NCI-H146 (cell line): ENCODE results near the gene ZNF814.
"Not testable (repeated sequence)": the region's sequence is repeated elsewhere in the genome, so short reads cannot be mapped to it uniquely, and the experiment has no call there.

Experiments used
- DNase-seq: peaks from one replicate; lab custom pipeline; 2025; lab: John Stamatoyannopoulos, UW

ZNF814 gene

GRCh38 chr19:57862351-57862750, 26.5 kb downstream of the ZNF814 start:
- not testable (repeated sequence) for DNase-seq

- DNase-seq, result not testable (repeated sequence)
These were observed 34.7 kb downstream of the ZNF814 start for GRCh38 chr19:57854117-57854516.

DNA sequence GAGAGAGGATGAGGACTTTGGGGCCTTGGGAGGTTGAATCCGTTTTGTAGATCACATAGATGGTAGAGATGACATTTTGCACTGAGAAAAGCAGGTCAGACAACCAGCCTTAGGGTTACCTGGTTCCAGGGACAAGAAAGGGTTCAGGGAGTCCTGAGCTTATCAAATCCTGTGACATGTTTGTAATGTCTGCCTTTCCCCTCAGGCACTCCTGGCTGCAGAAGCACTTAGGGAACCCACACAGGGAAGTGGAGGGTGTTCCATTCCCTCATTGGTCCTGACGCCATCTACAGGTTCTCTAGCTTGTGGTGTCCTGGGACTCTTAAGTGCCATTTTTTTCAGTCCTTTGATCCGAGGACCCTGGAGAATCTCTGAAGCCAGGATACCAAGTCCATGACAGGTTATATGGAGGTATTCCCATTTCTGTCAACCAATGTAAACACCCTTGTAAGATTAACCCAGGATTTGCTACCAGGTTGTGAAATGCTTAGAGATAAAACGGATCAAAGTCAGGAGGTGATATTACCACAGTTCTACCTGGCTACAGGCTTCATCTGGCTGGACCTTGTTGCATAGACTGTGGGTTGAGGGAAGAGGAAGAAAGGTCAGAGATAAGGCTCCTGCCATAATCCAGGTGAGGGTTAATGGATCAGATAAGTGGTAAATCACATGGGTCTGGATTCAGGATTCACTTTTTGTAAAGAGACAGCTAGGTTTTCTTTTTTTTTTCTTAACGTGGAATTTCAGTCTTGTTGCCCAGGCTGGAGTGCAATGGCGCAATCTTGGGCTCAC, 36.8 kb downstream of the ZNF814 start:
- not testable (repeated sequence) for DNase-seq

DNA sequence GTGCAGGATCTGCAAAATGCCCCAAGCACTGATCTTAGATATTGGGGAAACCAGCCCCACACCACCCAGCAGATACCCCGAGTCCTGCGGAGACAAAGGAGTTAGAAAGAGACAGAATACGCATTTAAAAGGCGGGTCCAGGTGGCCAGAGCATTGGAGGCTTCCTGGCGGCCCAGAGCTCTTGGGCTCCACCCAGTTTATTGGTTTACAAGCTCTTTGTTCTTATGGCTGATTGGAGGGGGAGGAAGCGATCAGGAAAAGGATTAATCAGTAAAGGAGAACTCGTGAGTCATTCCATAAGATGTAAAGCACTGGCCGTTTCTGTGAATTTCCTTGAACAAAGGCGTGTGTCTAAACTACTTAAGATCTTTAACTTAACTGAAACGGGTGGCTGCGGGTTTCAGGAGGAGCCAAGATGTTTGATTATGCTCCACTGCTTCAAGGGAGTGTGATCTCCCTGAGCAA, 38.3 kb downstream of the ZNF814 start:
- DNase-seq, result peak; percentile 66

- DNase-seq, result peak; percentile 89
These were observed 39.0 kb downstream of the ZNF814 start, which contains the start of gene ZNF587 for GRCh38 chr19:57849666-57850473. TSS of gene ZNF587 (plus strand) at chr19:57849859. CDS start at chr19:57850039, 180 bp downstream.

- DNase-seq, result not testable (repeated sequence)
These were observed 39.6 kb downstream of the ZNF814 start for GRCh38 chr19:57849162-57849665.

- DNase-seq, result not testable (repeated sequence)
These were observed 41.7 kb downstream of the ZNF814 start for GRCh38 chr19:57847164-57847563.

DNA sequence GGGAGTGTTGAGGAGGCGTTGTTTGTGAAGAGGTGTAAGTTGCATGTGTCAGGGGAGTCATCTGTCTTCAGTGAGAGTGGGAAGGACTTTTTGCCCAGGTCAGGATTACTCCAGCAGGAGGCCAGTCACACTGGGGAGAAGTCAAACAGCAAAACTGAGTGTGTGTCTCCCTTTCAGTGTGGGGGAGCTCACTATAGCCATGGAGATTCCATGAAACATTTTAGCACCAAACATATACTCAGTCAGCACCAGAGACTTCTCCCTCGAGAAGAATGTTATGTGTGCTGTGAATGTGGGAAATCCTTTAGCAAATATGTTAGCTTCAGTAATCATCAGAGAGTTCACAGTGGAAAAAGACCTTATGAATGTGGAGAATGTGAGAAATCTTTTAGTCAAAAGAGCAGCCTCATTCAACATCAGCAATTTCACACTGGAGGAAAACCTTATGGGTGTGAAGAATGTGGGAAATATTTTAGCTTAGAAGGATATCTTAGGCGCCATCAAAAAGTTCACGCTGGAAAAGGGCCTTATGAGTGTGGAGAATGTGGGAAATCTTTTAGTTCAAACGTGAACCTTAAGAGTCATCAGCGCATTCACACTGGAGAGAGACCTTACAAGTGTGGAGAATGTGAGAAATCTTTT, 47.6 kb downstream of the ZNF814 start:
- DNase-seq, result no peak

DNA sequence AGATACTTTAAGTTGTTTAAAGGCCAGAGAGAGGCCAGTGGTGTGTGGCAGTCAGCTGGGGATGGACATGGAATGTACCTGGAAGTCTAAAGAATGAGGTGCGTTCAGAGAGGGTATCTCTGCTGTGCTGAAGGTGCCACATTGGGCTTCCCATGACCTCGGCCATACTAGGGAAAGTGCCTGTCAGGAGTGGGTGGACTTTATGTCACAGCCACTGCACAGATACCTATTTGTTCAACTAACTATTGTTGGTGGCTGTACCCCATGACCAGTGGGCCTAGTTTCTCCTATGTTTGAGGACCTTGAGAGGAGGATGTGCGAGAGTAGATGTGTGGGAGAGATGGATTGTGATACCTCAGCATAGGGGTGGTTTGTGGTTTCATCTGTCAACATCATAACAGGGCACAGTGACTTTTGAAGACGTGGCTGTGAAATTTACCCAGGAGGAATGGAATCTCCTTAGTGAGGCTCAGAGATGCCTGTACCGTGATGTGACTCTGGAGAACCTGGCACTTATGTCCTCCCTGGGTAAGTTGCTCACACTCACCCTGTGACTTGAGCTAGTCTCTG, 50.1 kb downstream of the ZNF814 start:
- not testable (repeated sequence) for DNase-seq

- DNase-seq, result not testable (repeated sequence)
These were observed 51.8 kb downstream of the ZNF814 start for GRCh38 chr19:57836991-57837390.

- DNase-seq, result no peak
These were observed 58.7 kb downstream of the ZNF814 start, which contains the start of gene ZNF587B for GRCh38 chr19:57830071-57830602. TSS of gene ZNF587B (plus strand) at chr19:57830299. CDS start at chr19:57830529, 230 bp downstream.

DNA sequence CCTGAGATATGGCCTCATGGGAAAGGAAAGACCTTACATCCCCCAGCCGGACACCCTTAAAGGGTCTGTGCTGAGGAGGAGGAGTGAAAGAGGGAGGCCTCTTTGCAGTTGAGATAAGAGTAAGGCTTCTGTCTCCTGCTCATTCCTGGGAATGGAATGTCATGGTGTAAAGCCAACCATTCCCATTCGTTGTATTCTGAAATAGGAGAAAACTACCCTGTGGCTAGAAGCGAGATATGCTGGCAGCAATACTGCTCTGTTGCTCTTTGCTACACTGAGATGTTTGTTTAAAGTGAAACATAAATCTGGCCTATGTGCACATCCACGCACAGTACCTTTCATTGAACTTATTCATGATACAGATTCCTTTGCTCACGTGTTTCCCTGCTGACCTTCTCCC, 59.5 kb downstream of the ZNF814 start:
- DNase-seq, result no peak

- no peak for DNase-seq
These were observed 63.3 kb downstream of the ZNF814 start for GRCh38 chr19:57825511-57825910.

DNA sequence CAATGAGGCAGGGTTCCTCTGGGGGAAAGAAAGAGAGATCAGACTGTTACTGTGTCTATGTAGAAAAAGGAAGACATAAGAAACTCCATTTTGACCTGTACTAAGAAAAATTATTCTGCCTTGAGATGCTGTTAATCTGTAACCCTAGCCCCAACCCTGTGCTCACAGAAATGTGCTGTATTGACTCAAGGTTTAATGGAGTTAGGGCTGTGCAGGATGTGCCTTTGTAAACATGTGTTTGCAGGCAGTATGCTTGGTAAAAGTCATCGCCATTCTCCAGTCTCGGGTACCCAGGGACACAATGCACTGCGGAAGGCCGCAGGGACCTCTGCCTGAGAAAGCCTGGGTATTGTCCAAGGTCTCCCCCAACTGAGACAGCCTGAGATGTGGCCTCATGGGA, 65.2 kb downstream of the ZNF814 start:
- not testable (repeated sequence) for DNase-seq

DNA sequence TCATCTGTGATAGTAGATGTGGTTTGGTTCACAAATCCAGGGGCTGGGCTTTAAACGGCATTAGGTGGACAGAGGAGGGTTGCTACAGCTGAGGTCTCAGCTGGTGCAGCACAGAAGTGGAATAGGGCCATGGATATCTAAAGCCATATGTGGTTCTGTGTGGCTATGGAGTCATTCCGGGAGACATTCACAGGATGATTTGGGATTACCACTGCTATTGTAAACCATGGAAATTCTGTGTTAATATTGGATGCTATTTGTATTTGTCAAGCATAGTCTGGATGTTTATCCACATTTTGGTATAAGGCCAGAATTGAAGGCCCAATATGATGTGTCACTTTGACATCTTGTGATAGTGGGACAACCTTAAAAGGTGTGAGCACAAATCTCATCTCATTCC, 65.7 kb downstream of the ZNF814 start:
- not testable (repeated sequence) for DNase-seq

DNA sequence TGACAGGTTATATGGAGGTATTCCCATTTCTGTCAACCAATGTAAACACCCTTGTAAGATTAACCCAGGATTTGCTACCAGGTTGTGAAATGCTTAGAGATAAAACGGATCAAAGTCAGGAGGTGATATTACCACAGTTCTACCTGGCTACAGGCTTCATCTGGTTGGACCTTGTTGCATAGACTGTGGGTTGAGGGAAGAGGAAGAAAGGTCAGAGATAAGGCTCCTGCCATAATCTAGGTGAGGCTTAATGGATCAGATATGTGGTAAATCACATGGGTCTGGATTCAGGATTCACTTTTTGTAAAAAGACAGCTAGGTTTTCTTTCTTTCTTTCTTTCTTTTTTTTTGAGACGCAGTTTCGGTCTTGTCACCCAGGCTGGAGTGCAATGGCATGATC, 67.3 kb downstream of the ZNF814 start:
- DNase-seq, result not testable (repeated sequence)

- DNase-seq, result not testable (repeated sequence)
These were observed 67.7 kb downstream of the ZNF814 start for GRCh38 chr19:57821095-57821494.

DNA sequence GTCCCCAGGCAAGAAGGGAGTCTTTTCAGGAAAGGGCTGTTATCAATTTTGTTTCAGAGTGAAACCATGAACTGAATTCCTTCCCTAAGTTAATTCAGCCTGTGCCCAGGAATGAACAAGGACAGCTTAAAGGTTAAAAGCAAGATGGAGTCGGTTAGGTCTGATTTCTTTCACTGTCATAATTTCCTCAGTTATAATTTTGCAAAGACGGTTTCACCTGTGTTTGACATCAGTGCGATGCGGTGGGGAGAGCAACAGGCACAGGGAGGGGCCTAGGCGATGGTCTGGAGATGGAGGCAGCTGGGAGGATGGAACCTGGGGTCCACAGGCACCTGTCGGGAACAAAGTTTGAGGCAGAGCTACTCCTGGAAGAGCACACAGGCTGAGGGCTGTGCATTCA, 68.2 kb downstream of the ZNF814 start:
- no peak for DNase-seq

DNA sequence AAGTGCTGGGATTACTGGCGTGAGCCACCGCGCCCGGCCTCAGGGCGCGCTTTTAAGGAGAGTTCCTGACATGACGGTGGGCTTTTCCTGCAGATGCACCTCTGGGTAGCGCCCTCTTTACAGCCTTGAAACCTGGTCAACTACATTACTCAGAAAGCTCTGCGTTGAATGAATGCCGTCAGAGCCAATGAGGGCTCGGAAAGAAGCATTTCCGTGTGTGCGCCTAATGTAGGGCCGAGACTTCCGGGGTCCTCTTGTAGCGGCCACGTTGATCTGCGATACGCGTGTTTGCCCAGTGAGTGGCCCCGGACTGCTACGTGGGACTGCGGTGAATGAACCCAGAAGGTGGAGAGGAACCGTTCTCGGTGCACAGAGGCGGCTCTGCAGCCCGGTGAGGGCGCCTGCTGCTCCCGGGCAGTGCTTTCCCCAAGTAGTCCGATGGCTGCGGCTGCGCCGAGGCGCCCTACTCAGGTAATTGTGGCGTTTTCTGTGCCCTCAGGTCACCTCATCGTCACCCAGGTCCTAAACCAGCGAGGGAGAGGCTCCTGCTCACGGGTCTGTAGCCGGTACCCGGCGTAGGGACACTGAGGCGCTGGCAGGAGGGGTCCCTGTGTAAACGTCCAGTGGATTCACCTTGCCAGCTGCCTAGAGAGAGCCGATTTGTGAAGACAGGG, 69.2 kb downstream of the ZNF814 start:
- peak; percentile 97 for DNase-seq

- DNase-seq, result no peak
These were observed 70.5 kb downstream of the ZNF814 start for GRCh38 chr19:57818378-57818777.

- DNase-seq, result no peak
These were observed 70.9 kb downstream of the ZNF814 start for GRCh38 chr19:57817976-57818375.
